Panc1 (cell line): ENCODE data around the gene KRT73. TPM values are rescaled to one million over a fixed set of nuclear protein-coding genes. Genes with fewer than 3 reads are reported as not detected.

ENCODE experiments used
- ATAC-seq: fragments of 200-7000 bp; cut with Tn5 transposase; 2 replicates; pipeline ENCODE4 v1.9.1; 2020; ENCODE audit warnings: mild to moderate bottlenecking, moderate library complexity
- BruUV-seq: library from RNA; stranded (reverse); fragments of 400-500 nt; replicated peaks from 2 replicates; lab custom pipeline; 2021; lab: Mats Ljungman, UMichigan
- CTCF ChIA-PET: fragments of 300-600 bp; sonication (Branson Sonifier 250); formaldehyde crosslinking; loops from one replicate; lab custom pipeline; 2022; ENCODE audit warnings: antibody characterized with exemption; lab: Charles Lee
- POLR2A ChIA-PET: fragments of 300-600 bp; sonication (Branson Sonifier 250); formaldehyde crosslinking; loops from one replicate; lab custom pipeline; 2022; ENCODE audit warnings: antibody characterized with exemption; lab: Charles Lee
- DNase-seq: peaks from one replicate; pipeline ENCODE4 v3.0.0-alpha.2; 2010; ENCODE audit warnings: low read depth, low spot score
- H3K27ac ChIP-seq: 2 replicates; pipeline ENCODE4 v1.5.1; 2011; ENCODE audit warnings: mild to moderate bottlenecking, low read length, inconsistent platforms
- H3K27me3 ChIP-seq: fragments of 200-500 bp; sonication (Bioruptor generic); 2 replicates; pipeline ENCODE4 v1.6.0; 2014; ENCODE audit warnings: low read length, inconsistent platforms; ENCODE audit not compliant: control insufficient read depth, insufficient read depth
- H3K36me3 ChIP-seq: fragments of 200-500 bp; sonication (Bioruptor generic); 2 replicates; pipeline ENCODE4 v1.5.1; 2014; ENCODE audit warnings: inconsistent platforms, mild to moderate bottlenecking, low read length, moderate library complexity; ENCODE audit not compliant: control insufficient read depth, insufficient read depth
- H3K4me1 ChIP-seq: 2 replicates; pipeline ENCODE4 v1.5.1; 2011; ENCODE audit warnings: inconsistent platforms, mild to moderate bottlenecking, low read length, moderate library complexity; ENCODE audit not compliant: control insufficient read depth, insufficient read depth
- H3K4me3 ChIP-seq, 2 experiments: 2 replicates each; pipeline ENCODE4 v1.5.1; 2011 to 2012; ENCODE audit warnings: low read depth in 2 of 2, low read length in 2 of 2, mild to moderate bottlenecking in 2 of 2, inconsistent platforms in 1 of 2, moderate library complexity in 1 of 2
- H3K9me3 ChIP-seq: fragments of 200-500 bp; sonication (Bioruptor generic); 2 replicates; pipeline ENCODE4 v1.5.1; 2014; ENCODE audit warnings: low read depth, mild to moderate bottlenecking, inconsistent platforms, low read length, moderate library complexity; ENCODE audit not compliant: control insufficient read depth, insufficient read depth
- CTCF ChIP-seq: fragments of 450-650 bp; IDR thresholded peaks from 2 replicates; pipeline ENCODE4 v1.5.1; 2017; ENCODE audit warnings: mild to moderate bottlenecking
- POLR2AphosphoS5 ChIP-seq: IDR thresholded peaks from 2 replicates; pipeline ENCODE4 v1.6.1; 2012; ENCODE audit warnings: mild to moderate bottlenecking, low read depth, low read length, moderate library complexity
- SIN3A ChIP-seq: IDR thresholded peaks from 2 replicates; pipeline ENCODE4 v1.6.1; 2012; ENCODE audit warnings: low read depth, mild to moderate bottlenecking, low read length, moderate library complexity, borderline replicate concordance; ENCODE audit not compliant: insufficient read depth
- TCF7L2 ChIP-seq: IDR thresholded peaks from 2 replicates; pipeline ENCODE4 v1.6.1; 2011; ENCODE audit warnings: mild to moderate bottlenecking, low read depth, low read length, inconsistent platforms
- in situ Hi-C: cut with HindIII; loops from 2 replicates; pipeline ENCODE4 v1.10.0; 2016; ENCODE audit warnings: low sequenced_read_pairs, low pct_unique_long_range_greater_than_20kb
- intact Hi-C: fragments of 100-400 bp; cut with micrococcal nuclease; formaldehyde crosslinking; loops from one replicate; pipeline ENCODE4 v1.10.0; 2022; ENCODE audit not compliant: unreplicated experiment
- total RNA-seq: library from RNA; stranded (reverse); gene quantifications from one replicate; pipeline ENCODE4 v1.2.1, GENCODE V29; 2021; ENCODE audit not compliant: unreplicated experiment
- TF ChIP-seq, protein P1 (sequence below), 2 experiments: IDR thresholded peaks; 2 replicates each; pipeline ENCODE4 v1.6.1; 2011 to 2012; ENCODE audit warnings: low read depth in 2 of 2, control low read depth in 1 of 2, low read length in 1 of 2, mild to moderate bottlenecking in 1 of 2, moderate library complexity in 1 of 2; ENCODE audit not compliant: insufficient read depth in 1 of 2

KRT73 gene
- total RNA-seq, 1 experiment from 2014 or later: not detected

GRCh38 chr12:52558781-52559445, 59.4 kb downstream of the KRT73 start:
- Histone ChIP-seq H3K4me3 (no peak overlapping the region), H3K27me3 (peaks cover 18% of the 10 kb centered on the region), H3K36me3 (no peaks in the 10 kb centered on the region), H3K27ac (no peak overlapping the region), H3K4me1 (no peaks in the 10 kb centered on the region), H3K9me3 (no peaks in the 10 kb centered on the region)
- in situ Hi-C loops: no loop called here
- ATAC-seq: no peak
- TF ChIP-seq POLR2AphosphoS5 (no peak), CTCF (no peak), TCF7L2 (no peak), SIN3A (no peak)
- TF ChIP-seq, protein P1, sequence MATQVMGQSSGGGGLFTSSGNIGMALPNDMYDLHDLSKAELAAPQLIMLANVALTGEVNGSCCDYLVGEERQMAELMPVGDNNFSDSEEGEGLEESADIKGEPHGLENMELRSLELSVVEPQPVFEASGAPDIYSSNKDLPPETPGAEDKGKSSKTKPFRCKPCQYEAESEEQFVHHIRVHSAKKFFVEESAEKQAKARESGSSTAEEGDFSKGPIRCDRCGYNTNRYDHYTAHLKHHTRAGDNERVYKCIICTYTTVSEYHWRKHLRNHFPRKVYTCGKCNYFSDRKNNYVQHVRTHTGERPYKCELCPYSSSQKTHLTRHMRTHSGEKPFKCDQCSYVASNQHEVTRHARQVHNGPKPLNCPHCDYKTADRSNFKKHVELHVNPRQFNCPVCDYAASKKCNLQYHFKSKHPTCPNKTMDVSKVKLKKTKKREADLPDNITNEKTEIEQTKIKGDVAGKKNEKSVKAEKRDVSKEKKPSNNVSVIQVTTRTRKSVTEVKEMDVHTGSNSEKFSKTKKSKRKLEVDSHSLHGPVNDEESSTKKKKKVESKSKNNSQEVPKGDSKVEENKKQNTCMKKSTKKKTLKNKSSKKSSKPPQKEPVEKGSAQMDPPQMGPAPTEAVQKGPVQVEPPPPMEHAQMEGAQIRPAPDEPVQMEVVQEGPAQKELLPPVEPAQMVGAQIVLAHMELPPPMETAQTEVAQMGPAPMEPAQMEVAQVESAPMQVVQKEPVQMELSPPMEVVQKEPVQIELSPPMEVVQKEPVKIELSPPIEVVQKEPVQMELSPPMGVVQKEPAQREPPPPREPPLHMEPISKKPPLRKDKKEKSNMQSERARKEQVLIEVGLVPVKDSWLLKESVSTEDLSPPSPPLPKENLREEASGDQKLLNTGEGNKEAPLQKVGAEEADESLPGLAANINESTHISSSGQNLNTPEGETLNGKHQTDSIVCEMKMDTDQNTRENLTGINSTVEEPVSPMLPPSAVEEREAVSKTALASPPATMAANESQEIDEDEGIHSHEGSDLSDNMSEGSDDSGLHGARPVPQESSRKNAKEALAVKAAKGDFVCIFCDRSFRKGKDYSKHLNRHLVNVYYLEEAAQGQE (IDR thresholded peaks at IDR 0.05; ENCODE audit: insufficient read depth in 1 of 2, low read depth in 2 of 2, low read length in 1 of 2): no peak
- POLR2A ChIA-PET: no interaction called here
- DNase-seq: no peak
- CTCF ChIA-PET: interaction anchor here (0.5 kb wide), 1 partner anchor 489 kb away, joined by 4 read pairs; no protein-coding TSS in a partner anchor
- no TSS peak for BruUV-seq
- intact Hi-C loops: no loop called here

Other genes starting within 250 kb of the KRT73 start
- gene KRT84, start 232.9 kb downstream of the KRT73 start, total RNA-seq: not detected
- gene KRT82, start 212.2 kb downstream of the KRT73 start, total RNA-seq: not detected
- gene KRT75, start 184.2 kb downstream of the KRT73 start, total RNA-seq: 0.15 TPM
- not detected for gene KRT6B, start 166.4 kb downstream of the KRT73 start, total RNA-seq
- not detected for gene KRT6C, start 144.8 kb downstream of the KRT73 start, total RNA-seq
- gene KRT6A, start 125.3 kb downstream of the KRT73 start, total RNA-seq: not detected
- gene KRT5, start 98.2 kb downstream of the KRT73 start, total RNA-seq: not detected
- gene KRT71, start 65.4 kb downstream of the KRT73 start, total RNA-seq: not detected
- gene KRT74, start 44.7 kb downstream of the KRT73 start, total RNA-seq: not detected
- gene KRT72, start 17.1 kb downstream of the KRT73 start, total RNA-seq: not detected
- gene KRT2, start 33.7 kb upstream of the KRT73 start, total RNA-seq: 0.33 TPM
- not detected for gene KRT1, start 61.8 kb upstream of the KRT73 start, total RNA-seq
- not detected for gene KRT77, start 85.0 kb upstream of the KRT73 start, total RNA-seq
- not detected for gene KRT76, start 158.8 kb upstream of the KRT73 start, total RNA-seq
- not detected for gene KRT3, start 177.6 kb upstream of the KRT73 start, total RNA-seq
- 0.15 TPM for gene KRT4, start 195.6 kb upstream of the KRT73 start, total RNA-seq
- gene KRT79, start 215.8 kb upstream of the KRT73 start, total RNA-seq: not detected
- not detected for gene KRT78, start 230.4 kb upstream of the KRT73 start, total RNA-seq